DOHH2 (cell line): ENCODE data around the gene TMEM38A.

ENCODE experiments used
- EZH2phosphoT487 ChIP-seq: fragments of 200-600 bp; sonication (generic); IDR thresholded peaks from 2 replicates; pipeline ENCODE4 v1.6.1; 2017; ENCODE audit warnings: borderline replicate concordance, mild to moderate bottlenecking, antibody characterized with exemption, low read length, moderate library complexity, mixed read lengths
- TF ChIP-seq, protein P1 (sequence below): fragments of 200-600 bp; sonication (generic); IDR thresholded peaks from one replicate; pipeline ENCODE4 v1.5.1; 2014; ENCODE audit warnings: antibody characterized with exemption, mild to moderate bottlenecking, low read depth, low read length; ENCODE audit not compliant: poor library complexity, severe bottlenecking

DNA sequence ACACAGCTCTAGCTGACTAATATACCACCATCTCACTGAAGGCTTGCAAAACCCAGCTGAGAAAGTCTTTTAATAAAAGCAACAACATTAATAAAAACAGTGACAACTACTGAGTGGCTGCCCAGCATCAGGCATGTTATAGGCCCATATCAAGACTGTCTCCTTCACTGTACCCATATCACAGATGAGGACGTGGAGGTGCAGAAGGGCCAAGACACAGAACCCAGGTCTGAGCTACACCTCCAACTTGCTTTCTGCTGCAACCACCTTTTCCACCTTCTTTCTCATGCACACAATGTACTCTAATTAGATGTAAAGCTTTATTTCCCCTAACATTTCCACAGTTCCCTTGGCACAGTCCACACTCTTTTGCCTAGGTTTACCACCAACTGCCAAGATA is 22.3 kb upstream of the TMEM38A start:
- TF ChIP-seq, protein P1, sequence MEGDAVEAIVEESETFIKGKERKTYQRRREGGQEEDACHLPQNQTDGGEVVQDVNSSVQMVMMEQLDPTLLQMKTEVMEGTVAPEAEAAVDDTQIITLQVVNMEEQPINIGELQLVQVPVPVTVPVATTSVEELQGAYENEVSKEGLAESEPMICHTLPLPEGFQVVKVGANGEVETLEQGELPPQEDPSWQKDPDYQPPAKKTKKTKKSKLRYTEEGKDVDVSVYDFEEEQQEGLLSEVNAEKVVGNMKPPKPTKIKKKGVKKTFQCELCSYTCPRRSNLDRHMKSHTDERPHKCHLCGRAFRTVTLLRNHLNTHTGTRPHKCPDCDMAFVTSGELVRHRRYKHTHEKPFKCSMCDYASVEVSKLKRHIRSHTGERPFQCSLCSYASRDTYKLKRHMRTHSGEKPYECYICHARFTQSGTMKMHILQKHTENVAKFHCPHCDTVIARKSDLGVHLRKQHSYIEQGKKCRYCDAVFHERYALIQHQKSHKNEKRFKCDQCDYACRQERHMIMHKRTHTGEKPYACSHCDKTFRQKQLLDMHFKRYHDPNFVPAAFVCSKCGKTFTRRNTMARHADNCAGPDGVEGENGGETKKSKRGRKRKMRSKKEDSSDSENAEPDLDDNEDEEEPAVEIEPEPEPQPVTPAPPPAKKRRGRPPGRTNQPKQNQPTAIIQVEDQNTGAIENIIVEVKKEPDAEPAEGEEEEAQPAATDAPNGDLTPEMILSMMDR = no peak
- no peak for TF ChIP-seq EZH2phosphoT487
